HK-2 (cell line): ENCODE measurements around the gene SS18L1.
"Not testable (repeated sequence)": the region's sequence is repeated elsewhere in the genome, so short reads cannot be mapped to it uniquely, and the experiment has no call there.

Experiments
- DNase-seq: peaks from one replicate; pipeline ENCODE4 v3.0.0-alpha.2; 2018; ENCODE audit not compliant: unreplicated experiment

Gene SS18L1

DNA sequence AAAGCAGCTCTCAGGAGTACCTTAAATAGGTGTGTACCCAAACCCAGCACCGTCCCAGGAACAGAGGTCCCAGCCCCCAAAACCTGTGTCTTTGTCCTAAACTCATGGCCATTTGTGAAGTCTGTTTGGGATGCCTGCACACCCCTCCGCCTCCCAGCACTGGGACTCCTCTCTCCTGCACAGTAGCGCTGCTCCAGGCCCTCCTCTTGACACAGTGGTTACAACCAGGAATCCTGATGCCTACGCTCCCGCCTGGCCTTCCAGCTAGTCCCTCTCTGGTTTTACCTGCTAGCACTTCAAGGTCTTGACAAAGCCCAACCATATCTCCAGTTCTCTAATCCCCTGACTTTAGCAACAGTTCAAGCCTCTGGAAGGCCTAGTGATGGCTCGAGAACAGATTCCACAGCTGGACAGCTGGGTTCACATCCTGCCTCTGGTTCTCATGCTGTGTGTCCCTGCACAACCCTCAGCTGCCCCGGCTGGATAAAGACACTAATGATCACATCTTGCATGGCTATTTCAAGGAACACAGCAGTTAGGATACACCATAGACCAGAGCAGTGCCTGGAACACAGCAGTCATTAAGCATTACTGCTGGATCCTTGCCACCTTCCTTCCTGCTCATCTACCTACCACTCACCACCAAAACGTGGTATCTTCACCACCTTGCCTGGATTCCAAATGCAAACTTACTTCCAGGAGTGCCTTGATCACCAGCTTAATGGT, 5.9 kb upstream of the SS18L1 start:
- DNase-seq, result no peak

DNA sequence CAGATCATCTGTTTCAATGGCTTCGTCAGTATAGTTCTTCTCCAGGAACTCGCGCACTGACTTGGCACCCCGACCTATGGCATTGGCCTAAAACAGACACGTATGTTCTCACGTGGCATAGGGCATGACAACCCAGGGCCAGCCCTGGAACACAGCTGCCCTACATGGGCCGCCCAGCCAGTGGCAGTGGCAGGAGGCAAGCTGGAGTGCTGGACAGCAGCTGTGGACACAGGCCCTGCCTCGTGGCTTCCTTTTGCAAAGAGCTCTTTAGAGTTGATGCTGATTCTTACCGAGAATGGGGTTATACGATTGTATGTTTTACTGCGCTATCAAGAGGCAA, 5.4 kb upstream of the SS18L1 start:
- no peak for DNase-seq

DNA sequence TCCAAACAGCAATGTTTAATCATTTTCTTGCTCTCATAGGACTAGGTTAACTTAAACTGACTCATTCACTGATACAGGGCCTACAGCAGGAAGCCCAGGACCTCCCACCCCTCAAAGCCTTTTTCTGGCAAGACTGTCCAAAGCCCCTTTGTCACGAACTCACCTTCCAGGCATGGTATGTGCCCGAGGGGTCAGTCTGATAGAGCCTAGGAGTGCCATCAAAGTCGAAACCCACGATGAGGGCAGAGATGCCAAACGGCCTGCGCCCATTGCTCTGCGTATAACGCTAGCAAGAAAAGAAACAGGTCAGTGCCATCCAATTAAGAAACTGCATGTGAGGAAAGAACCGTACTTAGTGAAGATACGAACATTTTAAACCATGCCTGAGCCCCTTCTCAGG, 4.7 kb upstream of the SS18L1 start:
- DNase-seq, result no peak

DNA sequence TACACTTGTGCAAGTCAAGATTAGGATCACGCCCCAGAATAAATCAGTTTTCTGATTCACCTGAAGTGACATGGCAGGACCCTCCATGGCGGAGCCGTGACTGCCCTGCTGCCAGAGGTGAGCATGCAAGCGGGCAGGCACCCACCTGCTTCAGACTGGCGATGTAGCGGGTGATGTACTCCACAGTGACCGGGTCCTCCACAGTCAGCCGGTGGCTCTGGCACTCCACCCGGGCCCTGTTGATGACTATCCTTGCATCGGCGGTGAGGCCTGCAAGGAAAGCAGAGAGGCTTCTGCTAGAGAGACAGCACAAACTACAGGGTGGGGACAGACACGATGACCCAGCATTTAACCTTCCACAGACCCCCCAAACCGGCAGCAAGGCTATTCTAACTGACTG, 3.9 kb upstream of the SS18L1 start:
- no peak for DNase-seq

DNA sequence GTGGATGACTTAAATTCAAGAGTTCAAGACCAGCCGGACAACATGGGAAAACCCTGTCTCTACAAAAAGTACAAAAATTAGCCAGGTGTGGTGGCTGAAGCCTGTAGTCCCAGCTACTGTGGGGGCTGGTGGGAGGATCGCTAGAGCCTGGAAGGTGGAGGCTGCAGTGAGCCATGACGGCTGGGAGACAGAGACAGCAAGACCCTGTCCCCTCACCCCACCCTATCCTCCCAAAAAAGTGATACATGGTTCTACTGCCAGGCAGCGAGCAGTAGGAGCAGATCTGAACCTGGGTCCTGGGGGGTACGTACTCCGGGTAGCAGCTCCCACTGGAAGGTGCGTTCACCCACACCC, 2.5 kb upstream of the SS18L1 start:
- no peak for DNase-seq

DNA sequence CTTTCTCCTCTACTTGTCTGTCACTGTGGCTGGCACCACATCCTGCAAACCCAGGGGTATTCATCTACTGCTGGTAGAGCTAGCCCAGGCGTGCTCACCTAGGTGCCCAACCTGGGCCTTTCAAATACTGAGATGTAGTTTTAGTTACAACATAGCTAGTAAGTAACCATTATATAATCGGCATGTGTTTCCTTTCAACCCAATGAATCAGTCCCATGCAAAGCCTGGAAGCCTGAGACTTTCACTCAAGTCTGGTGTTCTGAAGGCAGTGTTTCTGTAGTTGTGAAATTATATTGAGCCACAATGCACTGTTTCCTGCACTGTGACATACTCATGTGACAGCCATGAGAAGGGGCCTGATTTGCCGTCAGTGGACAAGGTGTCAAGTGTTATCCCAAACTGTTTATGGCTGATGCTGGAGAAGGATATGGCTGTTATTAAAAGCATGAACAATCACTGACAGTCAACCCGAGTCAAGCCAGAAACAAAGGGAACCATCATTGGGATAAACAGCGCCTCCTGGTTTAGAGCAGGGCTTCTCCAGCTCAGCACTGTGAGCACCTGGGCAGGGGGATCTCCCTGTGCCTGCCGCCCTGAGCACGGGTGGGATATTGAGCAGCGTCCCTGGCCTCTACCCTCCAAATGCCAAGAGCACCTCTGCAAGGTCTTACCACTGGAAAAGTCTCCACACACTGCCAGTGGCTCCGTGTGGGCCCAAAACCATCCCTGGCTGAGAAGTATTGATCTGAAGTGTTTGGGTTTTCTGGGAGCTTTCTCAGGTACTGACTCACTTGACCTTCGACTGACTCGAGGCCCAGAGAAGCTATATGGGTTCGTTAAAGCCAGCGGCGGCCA, 1.9 kb upstream of the SS18L1 start:
- no peak for DNase-seq

DNA sequence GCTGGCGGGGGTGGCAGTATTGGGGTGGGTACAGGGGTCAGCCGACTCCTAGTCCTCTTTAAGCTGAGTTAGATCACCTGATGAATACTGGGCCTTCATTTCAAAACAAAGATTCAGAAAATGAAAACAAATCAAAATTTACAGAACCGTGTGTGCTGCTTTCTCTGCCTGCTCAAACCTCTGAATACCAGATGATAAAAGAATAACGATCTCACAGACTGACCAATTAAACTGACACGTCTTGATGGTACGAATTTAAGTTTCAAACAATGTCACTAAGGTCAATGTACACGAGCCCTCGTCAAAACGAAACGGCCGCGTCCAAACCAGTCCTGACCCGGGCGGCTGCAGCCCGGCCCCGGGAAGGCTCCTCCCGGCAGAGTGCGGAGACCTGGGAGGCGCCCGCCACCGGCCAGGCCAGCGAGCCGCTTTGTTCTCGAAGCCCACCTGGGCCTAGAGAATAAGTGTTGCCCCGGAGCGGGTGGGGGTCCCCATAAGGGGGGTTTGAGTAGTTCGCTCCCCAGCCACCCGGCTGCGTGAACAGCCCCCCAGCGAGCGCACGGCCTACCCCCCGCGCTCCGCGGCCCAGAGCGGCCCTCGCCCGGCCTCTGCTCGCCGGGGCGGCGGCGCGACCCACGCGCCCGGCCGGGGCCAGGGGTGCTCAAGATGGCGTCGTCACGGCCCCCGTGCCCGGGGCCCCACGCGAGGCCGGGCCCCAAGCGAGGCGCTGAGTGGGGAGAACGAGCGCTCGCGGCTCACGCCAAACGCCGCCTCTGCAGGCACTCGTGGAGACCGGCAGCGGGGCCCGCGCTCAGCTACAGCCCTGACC, 1.1 kb upstream of the SS18L1 start:
- DNase-seq, result no peak

DNA sequence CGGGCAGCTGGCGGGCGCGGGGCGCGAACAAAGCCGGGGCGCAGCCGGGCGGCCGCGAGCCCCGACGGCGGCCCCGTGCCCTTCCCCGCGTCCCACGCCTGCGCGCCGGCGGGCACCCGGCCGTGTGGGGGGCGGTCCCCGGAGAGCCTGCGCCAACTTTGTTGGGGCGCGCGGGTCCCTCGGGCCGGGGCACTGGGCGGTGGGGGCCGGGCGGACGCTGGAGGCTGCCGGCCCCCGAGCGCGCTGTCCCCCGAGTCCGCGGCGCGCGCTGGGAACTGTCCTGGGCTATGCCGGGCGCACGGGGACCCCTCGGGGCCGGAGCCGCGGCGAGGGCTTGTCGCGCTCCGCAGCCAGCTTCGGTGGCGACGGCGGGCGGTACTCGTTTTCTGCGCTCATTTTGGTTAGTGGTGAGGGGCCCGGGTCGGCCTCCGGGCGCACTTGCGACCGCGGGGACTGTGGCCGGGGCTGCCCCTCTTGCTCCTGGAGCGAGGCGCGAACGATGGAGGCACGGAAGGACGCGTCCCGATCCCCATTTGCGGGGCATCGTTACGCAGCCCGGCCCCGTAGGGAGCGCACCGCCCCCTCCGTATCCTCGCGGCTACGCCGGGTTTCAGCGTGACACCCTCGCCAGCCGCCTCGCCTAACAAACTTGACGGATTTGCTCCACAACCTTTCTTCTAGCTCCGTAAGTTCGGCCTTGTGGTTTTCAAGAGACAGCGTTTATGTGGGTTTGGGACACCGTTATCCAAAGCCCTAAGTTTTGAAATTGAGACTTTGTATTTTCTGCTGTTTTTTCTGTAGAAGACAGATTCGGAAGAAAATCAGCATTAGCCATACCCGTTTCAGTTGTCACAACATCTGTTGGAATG, 622 bp downstream of the SS18L1 start:
- peak; percentile 66 for DNase-seq

DNA sequence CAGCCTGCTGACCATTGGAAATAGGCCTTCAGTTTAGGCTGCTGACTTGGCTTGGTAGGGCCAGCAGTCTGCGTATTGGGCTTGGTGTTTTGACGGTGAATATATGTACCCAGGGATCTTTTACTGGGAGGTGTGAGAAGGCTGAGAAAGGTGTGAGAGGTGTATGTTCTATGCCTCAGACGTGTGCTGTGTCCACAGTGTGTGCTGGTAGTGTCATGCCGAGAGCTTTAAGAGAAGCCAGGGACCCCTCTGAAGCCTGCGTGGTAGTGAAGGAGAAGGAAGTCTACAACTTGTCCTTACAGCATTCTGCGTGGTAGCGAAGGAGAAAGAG, 2.1 kb downstream of the SS18L1 start:
- DNase-seq, result no peak

DNA sequence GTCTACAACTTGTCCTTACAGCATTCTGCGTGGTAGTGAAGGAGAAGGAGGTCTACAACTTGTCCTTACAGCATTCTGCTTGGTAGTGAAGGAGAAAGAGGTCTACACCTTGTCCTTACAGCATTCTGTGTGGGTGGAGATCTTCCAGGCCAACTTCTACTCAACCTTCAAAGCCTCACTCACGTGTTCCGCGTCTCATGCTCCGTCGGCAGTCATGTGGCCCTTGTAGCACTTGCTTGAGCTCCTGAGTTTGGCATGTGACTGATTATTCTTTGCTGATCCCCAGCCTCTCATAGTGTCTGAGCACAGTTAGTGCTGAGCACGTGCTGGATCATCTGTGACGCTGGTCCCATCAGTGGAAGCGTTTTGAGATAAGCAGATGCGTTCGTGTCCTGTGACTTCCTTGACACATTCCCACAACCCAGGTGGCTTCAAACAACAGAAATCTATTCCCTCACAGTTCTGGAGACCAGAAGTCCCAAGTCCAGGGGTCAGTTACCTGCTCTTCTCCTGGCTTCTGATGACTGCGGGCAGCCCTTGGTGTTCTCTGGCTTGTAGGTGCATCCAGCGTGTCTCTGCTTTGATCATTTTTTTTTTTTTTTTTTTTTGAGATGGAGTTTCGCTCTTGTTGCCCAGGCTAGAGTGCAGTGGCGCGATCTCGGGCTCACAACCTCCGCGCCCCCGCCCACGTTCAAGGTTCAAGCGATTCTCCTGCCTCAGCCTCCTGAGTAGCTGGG, 2.6 kb downstream of the SS18L1 start:
- no peak for DNase-seq

DNA sequence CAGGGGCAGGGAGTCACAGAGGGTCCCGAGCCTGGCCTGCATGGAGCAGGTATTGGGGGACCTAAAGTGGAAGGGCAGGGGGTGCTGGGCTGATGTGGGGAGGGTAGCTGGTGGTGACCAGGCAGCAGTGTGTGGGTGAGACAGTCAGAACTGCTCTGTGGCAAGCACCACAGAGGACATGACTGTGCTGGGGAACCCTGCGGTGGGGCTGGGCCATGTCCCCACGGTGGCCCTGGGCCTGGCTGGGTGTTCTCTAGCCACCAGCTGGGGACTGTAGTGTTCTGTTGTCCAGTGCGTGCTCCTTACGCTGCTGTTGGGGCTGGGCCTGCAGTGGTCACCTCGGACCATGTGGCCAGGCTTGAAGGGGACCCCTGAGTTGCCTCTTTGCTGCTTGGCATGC, 3.6 kb downstream of the SS18L1 start:
- no peak for DNase-seq

DNA sequence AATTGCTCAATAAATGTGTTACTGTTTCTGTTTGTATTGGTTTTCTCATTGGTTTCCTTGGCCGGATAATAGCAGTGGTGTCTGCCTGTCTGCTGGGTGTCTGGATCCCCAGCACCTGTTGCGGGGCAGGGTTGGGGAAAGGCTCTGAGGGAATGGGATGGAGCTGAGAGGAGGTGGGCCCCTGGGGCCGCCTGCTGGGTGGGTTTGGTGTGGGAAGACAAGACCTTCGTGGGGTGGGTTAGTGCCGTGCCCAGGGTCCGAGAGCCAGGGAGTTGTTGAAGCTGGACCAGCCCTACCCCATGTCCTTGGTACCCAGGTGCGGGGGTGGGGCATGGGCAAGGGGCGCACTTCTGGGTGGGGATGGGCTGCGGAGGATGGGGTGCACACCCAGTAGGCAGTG, 4.0 kb downstream of the SS18L1 start:
- DNase-seq, result no peak

DNA sequence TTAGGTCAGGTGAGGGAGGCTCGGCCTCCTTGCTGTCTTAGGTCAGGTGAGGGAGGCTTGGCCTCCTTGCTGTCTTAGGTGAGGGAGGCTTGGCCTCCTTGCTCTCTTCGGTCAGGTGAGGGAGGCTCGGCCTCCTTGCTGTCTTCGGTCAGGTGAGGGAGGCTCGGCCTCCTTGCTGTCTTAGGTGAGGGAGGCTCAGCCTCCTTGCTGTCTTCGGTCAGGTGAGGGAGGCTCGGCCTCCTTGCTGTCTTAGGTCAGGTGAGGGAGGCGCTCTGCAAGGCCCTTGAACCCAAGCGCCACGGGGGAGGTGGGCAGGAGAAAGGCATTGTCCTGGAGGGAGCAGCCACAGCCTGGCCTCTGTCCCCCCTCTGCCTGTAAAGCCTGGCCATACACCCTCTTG, 4.8 kb downstream of the SS18L1 start:
- not testable (repeated sequence) for DNase-seq

DNA sequence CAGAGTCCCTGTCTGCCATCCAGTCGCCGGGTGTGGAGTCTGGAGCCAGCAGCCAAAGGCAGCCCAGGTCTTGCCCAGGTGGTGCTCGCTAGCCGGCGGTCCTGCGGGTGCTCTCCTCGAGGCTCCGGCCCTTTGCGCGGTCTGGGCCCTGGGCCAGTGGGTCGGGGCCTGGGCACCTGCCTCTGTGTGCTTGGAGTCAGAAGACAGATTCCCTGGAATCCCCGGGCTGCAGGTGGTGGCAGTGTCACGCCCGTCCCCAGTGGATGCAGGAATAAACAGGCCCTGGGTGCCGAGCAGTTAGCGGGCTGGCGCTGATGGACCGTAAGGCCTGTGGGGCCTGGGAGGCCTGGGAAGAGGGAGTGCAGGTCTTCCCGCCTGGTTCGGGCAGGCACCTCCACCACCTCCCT, 5.3 kb downstream of the SS18L1 start:
- no peak for DNase-seq

DNA sequence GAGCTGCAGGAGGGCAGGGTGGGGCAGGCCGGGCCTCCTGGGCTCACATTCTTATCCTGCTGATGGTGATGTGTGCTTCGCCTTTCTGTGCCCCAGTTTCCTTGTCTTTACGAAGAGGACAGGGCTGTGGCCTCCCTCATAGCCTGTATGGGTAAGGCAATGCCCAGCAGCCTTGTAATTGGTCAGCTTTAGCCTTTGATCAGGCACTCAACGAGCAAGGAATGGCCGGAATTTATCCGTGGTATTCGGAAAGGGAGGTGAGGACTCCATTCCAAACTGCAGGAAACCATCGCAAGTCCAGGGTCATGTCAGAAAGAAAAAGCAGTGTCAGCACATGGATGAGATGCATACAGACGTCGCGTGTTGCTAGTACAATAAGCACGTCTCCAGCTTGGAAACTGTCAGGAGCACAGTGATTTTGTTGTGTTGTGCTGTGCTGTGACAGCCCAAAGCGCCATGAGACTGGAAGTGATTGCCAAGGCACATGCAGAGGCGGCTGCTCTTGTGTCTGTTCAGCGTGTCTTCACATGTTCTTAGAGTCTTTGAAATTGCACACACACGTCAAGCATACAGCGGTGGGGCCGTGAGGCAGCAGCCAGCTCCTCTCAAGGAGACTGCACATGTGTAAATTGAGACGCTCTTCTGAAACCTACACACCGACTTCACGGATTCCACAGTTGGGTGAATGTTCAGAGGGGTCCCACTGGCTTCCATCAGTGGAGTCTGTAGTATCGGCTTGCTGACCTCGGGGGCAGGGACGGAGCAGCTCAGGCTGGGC, 6.2 kb downstream of the SS18L1 start:
- DNase-seq, result no peak

DNA sequence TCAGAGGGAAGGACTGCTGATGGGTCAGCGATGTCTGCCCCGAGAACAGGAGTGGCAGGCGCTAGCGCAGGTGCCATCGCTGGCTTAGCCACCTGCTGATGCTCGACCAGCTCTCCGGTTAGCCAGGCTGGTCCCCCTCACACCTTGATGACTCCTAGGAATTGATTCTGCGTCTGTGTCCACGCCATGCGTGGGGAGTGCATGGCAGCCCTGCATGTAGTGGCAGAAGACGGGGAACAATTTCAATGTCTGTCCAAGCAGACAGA, 6.7 kb downstream of the SS18L1 start:
- no peak for DNase-seq

DNA sequence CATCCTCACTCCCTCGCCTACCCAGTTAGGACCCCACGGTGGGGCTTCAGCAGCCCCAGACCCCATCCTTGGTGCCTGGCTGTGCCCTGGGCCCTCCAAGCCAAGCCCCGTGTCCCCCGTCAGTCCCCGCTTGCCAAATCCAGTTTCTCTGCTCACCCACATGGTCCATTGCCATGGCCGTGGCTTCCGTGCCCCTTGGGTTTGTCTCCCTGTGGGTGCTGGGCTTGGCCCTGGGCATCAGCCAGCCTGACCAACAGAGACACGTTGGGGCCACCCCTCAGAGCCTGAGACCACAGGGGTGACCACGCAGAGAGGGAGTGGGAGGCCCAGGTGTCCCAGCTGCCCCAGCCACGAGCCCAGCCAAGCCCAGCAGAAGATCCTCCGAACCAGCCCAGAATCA, 7.7 kb downstream of the SS18L1 start:
- DNase-seq, result no peak

DNA sequence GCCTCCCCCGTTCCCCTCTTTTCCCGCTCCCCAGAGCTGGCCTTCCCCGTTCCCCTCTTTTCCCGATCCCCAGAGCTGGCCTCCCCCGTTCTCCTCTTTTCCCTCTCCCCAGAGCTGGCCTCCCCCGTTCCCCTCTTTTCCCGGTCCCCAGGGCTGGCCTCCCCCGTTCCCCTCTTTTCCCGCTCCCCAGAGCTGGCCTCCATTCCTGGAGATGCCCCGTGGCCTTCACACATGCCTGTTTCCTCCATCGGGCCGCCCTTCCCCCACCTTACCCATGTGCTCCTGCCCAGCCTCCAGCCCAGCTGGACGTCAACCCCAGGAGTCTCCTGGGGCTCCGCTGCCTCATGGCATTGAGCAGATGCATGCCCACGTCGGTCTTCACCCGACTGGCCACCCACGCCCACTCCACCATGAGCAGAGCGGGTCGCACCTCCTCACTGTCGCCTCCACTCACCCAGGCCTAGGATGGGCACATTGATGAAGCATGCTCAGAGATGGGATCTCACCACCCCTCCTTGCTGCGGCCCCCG, 8.3 kb downstream of the SS18L1 start:
- DNase-seq, result no peak

DNA sequence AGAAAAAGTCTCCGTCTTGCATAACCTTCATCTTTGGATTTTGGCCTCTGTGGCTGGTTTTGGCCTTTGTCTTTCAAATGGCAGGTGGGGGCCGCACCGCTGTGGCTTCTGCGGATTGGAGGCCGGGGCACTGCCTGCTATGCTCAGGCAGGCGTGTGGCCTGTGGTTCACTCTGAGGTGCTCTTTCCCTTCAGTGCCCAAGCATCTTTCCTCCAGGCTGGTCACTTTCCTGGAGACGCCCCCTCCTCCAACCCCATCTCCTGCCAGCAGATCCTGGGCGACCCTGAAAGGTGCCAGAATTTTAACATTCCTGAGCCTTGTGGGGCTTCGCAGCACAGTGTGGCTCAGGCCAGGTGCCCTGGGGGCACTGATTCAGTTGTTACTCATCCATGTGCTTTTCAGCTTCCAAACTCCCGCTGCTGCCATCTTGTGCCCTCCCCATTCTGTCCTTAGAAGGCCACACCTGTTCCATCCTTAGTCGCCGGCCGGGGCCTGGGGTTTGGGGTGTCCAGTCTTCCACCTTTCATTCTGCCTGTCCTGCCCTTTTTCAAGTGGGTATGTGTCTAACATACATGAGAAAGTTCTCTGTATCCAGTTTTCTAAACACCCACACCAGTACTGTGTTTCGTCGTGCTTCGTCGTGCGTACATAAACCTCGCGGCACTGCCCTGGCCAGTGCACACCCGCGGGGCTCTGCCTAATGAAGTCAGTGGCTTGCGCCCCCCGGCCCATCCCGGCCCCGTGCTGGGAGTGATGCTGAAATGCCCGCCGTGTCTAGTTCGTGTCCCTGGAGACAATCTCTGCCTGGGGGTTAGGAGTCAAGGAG, 12.1 kb downstream of the SS18L1 start:
- DNase-seq, result no peak

DNA sequence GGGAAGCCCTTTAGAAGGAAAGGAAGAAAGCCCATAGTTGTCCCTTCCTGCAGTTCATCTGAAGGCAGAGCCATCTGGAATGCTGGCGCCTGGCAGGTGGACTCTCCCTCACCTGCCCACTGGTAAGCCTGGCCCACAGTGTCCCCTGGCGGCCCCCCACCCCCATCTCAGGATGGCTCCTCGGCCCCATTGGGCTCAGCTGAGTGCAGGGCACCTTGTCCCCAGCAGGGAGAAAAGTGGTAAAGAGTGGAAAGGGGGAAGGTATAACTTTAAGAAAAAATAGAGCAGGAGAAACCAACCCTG, 12.6 kb downstream of the SS18L1 start:
- DNase-seq, result no peak
